ENCODE results near the gene GOLGA5. TPM values are rescaled to one million over a fixed set of nuclear protein-coding genes. Genes with fewer than 3 reads are reported as not detected.

The GOLGA5 gene
- total RNA-seq, 4 donors from 2014 or later = 25.7 to 47.4 (median 33.3) TPM

GRCh38 chr14:92866901-92867865, 73.1 kb downstream of the GOLGA5 start:
- ATAC-seq (ENCODE audit: low FRiP score) (no peak), DNase-seq (ENCODE audit: low spot score) (no peak)
- TF ChIP-seq CTCF (IDR thresholded peaks at IDR 0.05) = no peak

GRCh38 chr14:92874962-92875661, 81.0 kb downstream of the GOLGA5 start:
- DNase-seq (ENCODE audit: low spot score) (no peak), ATAC-seq (ENCODE audit: low FRiP score) (no peak)
- TF ChIP-seq CTCF (IDR thresholded peaks at IDR 0.05) = no peak

- DNase-seq (ENCODE audit: low spot score) = no peak
- TF ChIP-seq CTCF (IDR thresholded peaks at IDR 0.05) = no peak
- ATAC-seq (ENCODE audit: low FRiP score) = no peak
Observed at GRCh38 chr14:92877757-92878431, 83.8 kb downstream of the GOLGA5 start.

GRCh38 chr14:92880351-92880750, 86.2 kb downstream of the GOLGA5 start:
- DNase-seq (ENCODE audit: low spot score) (no peak), ATAC-seq (ENCODE audit: low FRiP score) (no peak)
- TF ChIP-seq CTCF (IDR thresholded peaks at IDR 0.05) = no peak

- no peak for TF ChIP-seq CTCF (IDR thresholded peaks at IDR 0.05)
- ATAC-seq (ENCODE audit: low FRiP score) (no peak), DNase-seq (ENCODE audit: low spot score) (no peak)
Observed at GRCh38 chr14:92880851-92881250, 86.7 kb downstream of the GOLGA5 start.

- ATAC-seq (ENCODE audit: low FRiP score) (no peak), DNase-seq (ENCODE audit: low spot score) (no peak)
- TF ChIP-seq CTCF (IDR thresholded peaks at IDR 0.05) = no peak
Observed at GRCh38 chr14:92883066-92883465, 89.0 kb downstream of the GOLGA5 start.

All from omental fat pad (tissue), 4 donors.